Sigmoid colon (tissue), 4 donors: ENCODE data around the gene BATF3.

ENCODE experiments used
- EP300 ChIP-seq, 4 donors: sonication (generic); formaldehyde crosslinking; IDR thresholded peaks; one replicate each; pipeline ENCODE4 v1.6.1; 2017; ENCODE audit warnings: antibody characterized with exemption in 4 of 4
- POLR2A ChIP-seq, 2 donors: fragments of 450-650 bp; IDR thresholded peaks; one replicate each; pipeline ENCODE4 v1.6.1; 2016; ENCODE audit warnings: antibody characterized with exemption in 2 of 2, mild to moderate bottlenecking in 2 of 2, moderate library complexity in 2 of 2
- TF ChIP-seq, protein P1 (sequence below), 4 experiments: fragments of 450-650 bp in 3 of 4; fragments of 200-600 bp in 1 of 4; IDR thresholded peaks; one replicate each; pipeline ENCODE4 v1.5.1; 2016 to 2019; ENCODE audit warnings: antibody characterized with exemption in 4 of 4, mild to moderate bottlenecking in 3 of 4, moderate library complexity in 2 of 4

DNA sequence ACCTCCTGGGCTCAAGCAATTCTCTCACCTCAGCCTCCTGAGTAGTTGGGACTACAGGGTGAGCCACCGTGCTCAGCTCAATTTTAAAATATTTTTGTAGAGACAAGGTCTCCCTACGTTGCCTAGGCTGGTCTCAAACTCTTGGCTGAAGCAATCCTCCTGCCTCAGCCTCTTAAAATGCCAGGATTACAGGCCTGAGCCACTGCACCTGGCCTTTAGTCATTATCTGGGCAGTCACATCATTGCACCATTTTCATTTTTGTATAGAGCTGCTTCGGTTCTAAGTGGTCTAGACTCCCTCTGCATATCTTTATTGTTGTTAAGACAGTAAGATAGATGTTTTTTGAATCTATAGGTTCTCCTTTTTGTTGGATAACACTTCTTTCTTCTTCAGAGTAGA is 51.2 kb downstream of the BATF3 start:
- TF ChIP-seq POLR2A (IDR thresholded peaks at IDR 0.05): no peak
- TF ChIP-seq, protein P1, sequence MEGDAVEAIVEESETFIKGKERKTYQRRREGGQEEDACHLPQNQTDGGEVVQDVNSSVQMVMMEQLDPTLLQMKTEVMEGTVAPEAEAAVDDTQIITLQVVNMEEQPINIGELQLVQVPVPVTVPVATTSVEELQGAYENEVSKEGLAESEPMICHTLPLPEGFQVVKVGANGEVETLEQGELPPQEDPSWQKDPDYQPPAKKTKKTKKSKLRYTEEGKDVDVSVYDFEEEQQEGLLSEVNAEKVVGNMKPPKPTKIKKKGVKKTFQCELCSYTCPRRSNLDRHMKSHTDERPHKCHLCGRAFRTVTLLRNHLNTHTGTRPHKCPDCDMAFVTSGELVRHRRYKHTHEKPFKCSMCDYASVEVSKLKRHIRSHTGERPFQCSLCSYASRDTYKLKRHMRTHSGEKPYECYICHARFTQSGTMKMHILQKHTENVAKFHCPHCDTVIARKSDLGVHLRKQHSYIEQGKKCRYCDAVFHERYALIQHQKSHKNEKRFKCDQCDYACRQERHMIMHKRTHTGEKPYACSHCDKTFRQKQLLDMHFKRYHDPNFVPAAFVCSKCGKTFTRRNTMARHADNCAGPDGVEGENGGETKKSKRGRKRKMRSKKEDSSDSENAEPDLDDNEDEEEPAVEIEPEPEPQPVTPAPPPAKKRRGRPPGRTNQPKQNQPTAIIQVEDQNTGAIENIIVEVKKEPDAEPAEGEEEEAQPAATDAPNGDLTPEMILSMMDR (IDR thresholded peaks at IDR 0.05): no peak
- TF ChIP-seq EP300 (IDR thresholded peaks at IDR 0.05): no peak
